Ascending aorta (tissue), 2 donors: ENCODE results near the gene MET. TPM values are rescaled to one million over a fixed set of nuclear protein-coding genes. Genes with fewer than 3 reads are reported as not detected.

Experiments
- DNase-seq, 2 donors: peaks; one replicate each; pipeline ENCODE4 v3.0.0-alpha.2; 2019; ENCODE audit warnings: low spot score in 2 of 2
- H3K27ac ChIP-seq, 2 donors: fragments of 200-600 bp; sonication (generic); one replicate each; pipeline ENCODE4 v1.5.1; 2016 to 2017; ENCODE audit warnings: mild to moderate bottlenecking in 1 of 2
- H3K27me3 ChIP-seq: fragments of 200-600 bp; sonication (generic); one replicate; pipeline ENCODE4 v1.5.1; 2017
- H3K36me3 ChIP-seq, 2 donors: fragments of 200-600 bp; sonication (generic); one replicate each; pipeline ENCODE4 v1.5.1; 2016
- H3K4me1 ChIP-seq, 2 donors: fragments of 200-600 bp; sonication (generic); one replicate each; pipeline ENCODE4 v1.5.1; 2016 to 2017; ENCODE audit warnings: mild to moderate bottlenecking in 1 of 2
- H3K4me3 ChIP-seq, 2 donors: fragments of 200-600 bp; sonication (generic); one replicate each; pipeline ENCODE4 v1.5.1; 2016 to 2017; ENCODE audit warnings: mild to moderate bottlenecking in 1 of 2
- H3K9me3 ChIP-seq, 2 donors: fragments of 200-600 bp; sonication (generic); one replicate each; pipeline ENCODE4 v1.5.1; 2016
- intact Hi-C: fragments of 100-400 bp; cut with DNase I; formaldehyde crosslinking; loops from one replicate; pipeline ENCODE4 v1.15.1; 2023
- total RNA-seq: library from RNA; depleted of rRNA; stranded (reverse); fragments of >200 nt; gene quantifications from one replicate; pipeline ENCODE4 v1.1.0, GENCODE V29; 2016
- TF ChIP-seq, protein P1 (sequence below), 3 experiments: fragments of 200-600 bp in 2 of 3; fragments of 450-650 bp in 1 of 3; sonication (generic) in 2 of 3; IDR thresholded peaks; one replicate each; pipeline ENCODE4 v1.5.1; 2016 to 2019; ENCODE audit warnings: antibody characterized with exemption in 3 of 3, mild to moderate bottlenecking in 1 of 3, moderate library complexity in 1 of 3

MET gene
- total RNA-seq, 1 donor from 2014 or later, result 29.5 TPM

DNA sequence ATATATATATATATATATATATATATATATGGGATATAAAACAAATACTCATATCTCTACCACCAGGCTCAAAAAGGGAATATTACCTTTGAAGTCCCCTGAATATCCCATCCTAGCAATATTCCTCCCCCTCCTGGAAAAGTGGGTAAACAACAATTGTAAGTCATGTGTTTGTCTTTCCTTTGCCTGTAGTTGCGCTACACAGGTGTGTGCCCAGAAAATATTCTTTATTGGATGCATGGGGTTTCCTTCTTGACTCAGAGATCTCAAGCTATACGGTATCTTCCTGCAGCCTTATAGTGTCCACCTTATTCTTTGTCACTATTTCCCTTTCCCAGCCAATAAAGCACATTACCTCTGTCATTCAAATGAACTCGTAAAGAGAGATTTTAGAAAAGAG, 54.2 kb downstream of the MET start:
- Histone ChIP-seq H3K9me3 (no peaks in the 10 kb centered on the region), H3K36me3 (no peaks in the 10 kb centered on the region), H3K27ac (no peak overlapping the region), H3K4me3 (no peak overlapping the region), H3K27me3 (no peaks in the 10 kb centered on the region), H3K4me1 (peaks cover 0 to 3% of the 10 kb centered on the region in 2 donors)
- intact Hi-C loops, result no loop called here
- TF ChIP-seq, protein P1, sequence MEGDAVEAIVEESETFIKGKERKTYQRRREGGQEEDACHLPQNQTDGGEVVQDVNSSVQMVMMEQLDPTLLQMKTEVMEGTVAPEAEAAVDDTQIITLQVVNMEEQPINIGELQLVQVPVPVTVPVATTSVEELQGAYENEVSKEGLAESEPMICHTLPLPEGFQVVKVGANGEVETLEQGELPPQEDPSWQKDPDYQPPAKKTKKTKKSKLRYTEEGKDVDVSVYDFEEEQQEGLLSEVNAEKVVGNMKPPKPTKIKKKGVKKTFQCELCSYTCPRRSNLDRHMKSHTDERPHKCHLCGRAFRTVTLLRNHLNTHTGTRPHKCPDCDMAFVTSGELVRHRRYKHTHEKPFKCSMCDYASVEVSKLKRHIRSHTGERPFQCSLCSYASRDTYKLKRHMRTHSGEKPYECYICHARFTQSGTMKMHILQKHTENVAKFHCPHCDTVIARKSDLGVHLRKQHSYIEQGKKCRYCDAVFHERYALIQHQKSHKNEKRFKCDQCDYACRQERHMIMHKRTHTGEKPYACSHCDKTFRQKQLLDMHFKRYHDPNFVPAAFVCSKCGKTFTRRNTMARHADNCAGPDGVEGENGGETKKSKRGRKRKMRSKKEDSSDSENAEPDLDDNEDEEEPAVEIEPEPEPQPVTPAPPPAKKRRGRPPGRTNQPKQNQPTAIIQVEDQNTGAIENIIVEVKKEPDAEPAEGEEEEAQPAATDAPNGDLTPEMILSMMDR (IDR thresholded peaks at IDR 0.05), result no peak
- no peak for DNase-seq

DNA sequence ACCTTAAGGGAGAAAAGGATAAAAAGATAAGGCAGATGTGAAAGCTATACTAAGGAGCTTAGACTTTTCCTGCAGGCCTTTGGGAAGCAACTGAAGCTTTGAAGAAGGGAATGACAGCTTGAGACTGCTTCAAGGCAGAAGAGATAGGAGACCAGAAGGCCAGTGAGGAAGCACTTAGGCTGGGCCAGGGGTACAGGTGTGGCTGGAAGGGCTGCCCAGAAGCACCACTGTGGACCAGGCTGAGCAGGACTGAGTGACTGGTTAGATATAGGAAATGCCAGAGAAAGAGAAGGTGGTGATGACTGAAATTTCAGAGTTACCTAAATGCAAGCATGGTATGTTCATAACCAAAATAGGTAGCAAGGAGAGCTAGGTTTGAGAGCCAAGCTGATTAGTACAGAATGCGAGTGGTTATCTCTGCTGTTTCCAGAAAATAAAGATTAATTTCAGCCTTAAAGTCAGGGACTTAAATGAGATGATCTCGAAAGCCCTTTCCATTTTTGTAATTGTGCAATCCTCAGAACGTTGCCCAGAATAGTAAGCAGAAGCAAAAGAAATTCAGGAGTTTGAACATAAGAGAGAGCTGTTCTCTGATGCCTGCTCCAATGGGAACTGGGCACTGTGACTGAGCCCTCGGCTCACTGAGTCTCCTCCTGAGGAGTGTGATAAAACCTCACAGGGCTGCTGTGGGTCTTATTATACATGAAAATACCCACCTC, 54.9 kb downstream of the MET start:
- TF ChIP-seq, protein P1 (IDR thresholded peaks at IDR 0.05), result no peak
- intact Hi-C loops, result no loop called here

DNA sequence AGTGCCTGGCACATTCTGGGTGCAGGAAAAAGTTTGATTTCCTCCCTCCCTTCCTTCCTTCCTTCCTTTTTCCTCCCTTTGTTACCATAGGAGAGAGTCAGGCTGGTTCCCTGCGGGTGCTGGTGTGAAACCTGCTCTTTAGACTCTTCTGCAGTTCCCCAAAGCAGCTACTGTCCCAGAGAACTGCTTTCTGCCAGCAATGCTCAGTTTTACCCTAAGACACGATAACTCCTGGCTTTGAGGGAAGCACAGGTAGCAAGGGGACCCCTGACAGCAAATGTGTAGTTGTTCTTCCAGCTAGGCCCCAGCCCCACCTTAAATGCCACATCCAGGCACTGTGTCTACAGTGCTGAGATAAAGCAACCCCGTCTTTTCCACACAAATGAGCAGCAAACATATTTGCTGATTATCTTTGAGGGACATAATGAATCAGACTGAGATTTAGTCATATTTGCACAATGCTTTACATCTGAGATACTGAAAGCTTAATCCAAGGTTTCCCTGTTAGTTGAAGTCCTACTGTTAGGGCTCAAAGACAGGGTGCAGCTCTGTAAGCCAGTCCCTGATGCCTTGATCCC, 55.5 kb downstream of the MET start:
- H3K4me1 ChIP-seq, result peaks cover 0 to 3% of the 10 kb centered on the region in 2 donors
- TF ChIP-seq, protein P1 (IDR thresholded peaks at IDR 0.05), result no peak
- no peak for DNase-seq
- intact Hi-C loops, result no loop called here
- no peaks in the 10 kb centered on the region for H3K9me3 ChIP-seq
- no peak overlapping the region for H3K4me3 ChIP-seq
- H3K36me3 ChIP-seq, result no peaks in the 10 kb centered on the region
- no peak overlapping the region for H3K27ac ChIP-seq
- H3K27me3 ChIP-seq, result no peaks in the 10 kb centered on the region

More for the DNA sequence above, 54.9 kb downstream of the MET start:
- Histone ChIP-seq H3K4me3 (no peak overlapping the region), H3K27me3 (no peaks in the 10 kb centered on the region), H3K9me3 (no peaks in the 10 kb centered on the region), H3K36me3 (no peaks in the 10 kb centered on the region), H3K4me1 (peaks cover 0 to 3% of the 10 kb centered on the region in 2 donors), H3K27ac (no peak overlapping the region)
- no peak for DNase-seq

DNA sequence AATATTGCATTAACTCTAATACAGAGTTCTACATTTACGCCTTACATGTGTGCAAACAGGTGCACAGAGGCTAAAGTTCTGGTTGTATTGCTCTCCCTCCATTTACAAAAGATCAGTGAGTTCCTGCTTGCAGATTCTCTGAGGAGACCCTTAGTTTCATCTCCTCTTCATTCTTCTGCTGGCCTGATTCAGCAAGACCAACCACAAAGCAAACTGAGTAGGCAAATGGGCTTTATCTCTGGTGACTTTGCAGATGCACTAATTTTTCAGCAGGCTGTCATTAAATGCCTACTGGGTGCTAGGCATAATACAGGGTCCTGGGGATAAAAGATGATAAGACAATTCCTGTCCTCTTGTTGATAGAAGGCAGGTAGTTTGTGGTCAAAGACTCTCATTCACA, 56.4 kb downstream of the MET start:
- no peak overlapping the region for H3K27ac ChIP-seq
- no peak for DNase-seq
- TF ChIP-seq, protein P1 (IDR thresholded peaks at IDR 0.05), result no peak

DNA sequence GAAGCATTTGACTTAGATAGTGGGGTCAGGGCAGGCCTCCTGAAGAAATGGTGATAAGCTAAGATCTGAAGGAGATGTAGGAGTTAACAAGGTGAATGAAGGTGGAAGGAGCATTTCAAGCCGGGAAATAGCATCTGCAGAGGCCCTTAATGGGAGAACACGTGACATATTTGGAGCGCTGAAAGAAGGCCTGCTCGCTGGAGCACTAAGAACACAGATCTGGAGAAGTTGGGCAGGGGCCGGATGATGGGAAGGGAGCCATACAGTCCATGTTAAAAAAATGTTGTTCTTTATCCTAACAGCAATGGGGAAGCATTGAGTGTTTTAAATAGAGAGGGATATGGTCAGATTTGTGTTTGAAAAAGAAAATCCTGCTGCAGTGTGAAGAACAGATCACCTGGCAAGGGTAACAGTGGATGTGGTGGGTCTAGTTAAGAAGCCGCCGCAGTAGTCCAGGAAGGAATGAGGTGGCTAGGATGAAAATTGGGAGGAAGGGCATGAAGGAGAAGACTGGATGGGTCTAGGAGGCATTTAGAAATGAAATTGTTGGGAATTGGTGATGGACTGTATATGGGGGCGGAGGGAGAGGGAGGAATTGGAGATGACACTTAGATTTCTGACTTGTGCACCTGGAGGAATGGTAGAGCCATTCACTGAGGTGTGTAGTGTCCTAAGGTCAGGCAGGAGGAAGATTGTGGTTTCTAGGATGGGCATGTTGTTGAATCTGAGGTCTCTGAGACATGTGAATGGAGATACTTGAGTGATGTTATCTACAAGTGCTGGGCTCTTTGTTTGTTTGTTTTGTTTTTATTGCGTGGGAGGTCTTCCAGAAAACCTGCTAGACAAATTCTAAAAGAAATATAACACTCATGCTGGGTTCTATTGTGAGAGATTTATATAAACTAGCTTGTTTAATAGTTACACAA, 58.4 kb downstream of the MET start:
- TF ChIP-seq, protein P1 (IDR thresholded peaks at IDR 0.05), result no peak
- Histone ChIP-seq H3K27ac (no peak overlapping the region), H3K27me3 (no peaks in the 10 kb centered on the region), H3K9me3 (no peaks in the 10 kb centered on the region), H3K4me1 (peaks cover 0 to 3% of the 10 kb centered on the region in 2 donors), H3K4me3 (no peak overlapping the region), H3K36me3 (no peaks in the 10 kb centered on the region)
- DNase-seq, result no peak
- intact Hi-C loops, result no loop called here

More for the DNA sequence above, 56.4 kb downstream of the MET start:
- Histone ChIP-seq H3K27me3 (no peaks in the 10 kb centered on the region), H3K9me3 (no peaks in the 10 kb centered on the region), H3K36me3 (no peaks in the 10 kb centered on the region), H3K4me1 (peaks cover 0 to 3% of the 10 kb centered on the region in 2 donors), H3K4me3 (no peak overlapping the region)
- intact Hi-C loops, result no loop called here
